A673 (cell line): ENCODE data around the gene TBC1D5.

ENCODE experiments used
- EZH2 ChIP-seq: fragments of 200-600 bp; sonication (generic); IDR thresholded peaks from 2 replicates; pipeline ENCODE4 v1.6.1; 2017; ENCODE audit warnings: borderline replicate concordance, low read depth, mild to moderate bottlenecking, mixed read lengths, antibody characterized with exemption, low read length; ENCODE audit not compliant: poor library complexity, severe bottlenecking
- TF ChIP-seq, protein P1 (sequence below): fragments of 300-800, 200-600 bp; sonication (generic); conservative IDR thresholded peaks from 2 replicates; pipeline ENCODE4 v1.5.1; 2017; ENCODE audit warnings: low read depth, mild to moderate bottlenecking, antibody characterized with exemption, low read length, moderate library complexity, mixed read lengths

DNA sequence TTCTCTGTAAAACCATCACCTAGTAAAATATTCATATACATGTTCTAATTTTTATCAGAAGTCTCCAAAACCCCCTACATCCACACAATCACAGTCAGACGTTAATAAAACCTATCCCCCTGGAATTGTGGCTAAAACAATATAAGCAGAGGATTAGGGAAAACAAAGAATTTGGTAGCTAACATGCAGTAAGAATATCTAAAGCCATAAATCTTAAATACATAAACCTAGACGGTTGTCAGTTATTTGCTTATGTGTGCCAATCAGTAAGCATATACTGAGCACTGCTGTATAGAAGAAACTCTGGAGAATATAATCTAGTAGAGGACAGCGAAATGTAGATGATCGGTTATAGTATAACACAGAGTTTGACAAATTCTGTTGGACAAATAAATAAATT is 232.2 kb downstream of the TBC1D5 start:
- TF ChIP-seq, protein P1, sequence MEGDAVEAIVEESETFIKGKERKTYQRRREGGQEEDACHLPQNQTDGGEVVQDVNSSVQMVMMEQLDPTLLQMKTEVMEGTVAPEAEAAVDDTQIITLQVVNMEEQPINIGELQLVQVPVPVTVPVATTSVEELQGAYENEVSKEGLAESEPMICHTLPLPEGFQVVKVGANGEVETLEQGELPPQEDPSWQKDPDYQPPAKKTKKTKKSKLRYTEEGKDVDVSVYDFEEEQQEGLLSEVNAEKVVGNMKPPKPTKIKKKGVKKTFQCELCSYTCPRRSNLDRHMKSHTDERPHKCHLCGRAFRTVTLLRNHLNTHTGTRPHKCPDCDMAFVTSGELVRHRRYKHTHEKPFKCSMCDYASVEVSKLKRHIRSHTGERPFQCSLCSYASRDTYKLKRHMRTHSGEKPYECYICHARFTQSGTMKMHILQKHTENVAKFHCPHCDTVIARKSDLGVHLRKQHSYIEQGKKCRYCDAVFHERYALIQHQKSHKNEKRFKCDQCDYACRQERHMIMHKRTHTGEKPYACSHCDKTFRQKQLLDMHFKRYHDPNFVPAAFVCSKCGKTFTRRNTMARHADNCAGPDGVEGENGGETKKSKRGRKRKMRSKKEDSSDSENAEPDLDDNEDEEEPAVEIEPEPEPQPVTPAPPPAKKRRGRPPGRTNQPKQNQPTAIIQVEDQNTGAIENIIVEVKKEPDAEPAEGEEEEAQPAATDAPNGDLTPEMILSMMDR, result no peak
- TF ChIP-seq EZH2, result no peak
